ENCODE measurements around the gene VDR. TPM values are rescaled to one million over a fixed set of nuclear protein-coding genes. Genes with fewer than 3 reads are reported as not detected.

VDR gene
- total RNA-seq, 1 experiment from 2014 or later, result not detected

- Histone ChIP-seq H3K79me2 (ENCODE audit: low read length) (no peaks in the 10 kb centered on the region), H3K9me3 (ENCODE audit: low read length) (no peaks in the 10 kb centered on the region), H3K9ac (ENCODE audit: low read length) (no peak overlapping the region), H3K27ac (ENCODE audit: low read length) (no peak overlapping the region), H4K20me1 (ENCODE audit: insufficient read depth, low read depth, low read length) (no peaks in the 10 kb centered on the region), H3K4me1 (ENCODE audit: low read length) (peaks cover 5% of the 10 kb centered on the region), H3K27me3 (ENCODE audit: low read length) (no peaks in the 10 kb centered on the region; the same call in 1 of the 2 replicates), H3K4me2 (ENCODE audit: low read depth, low read length, poor library complexity, severe bottlenecking) (no peak overlapping the region), H3K36me3 (ENCODE audit: insufficient read depth, low read length) (no peaks in the 10 kb centered on the region), H3K9me2 (replicated peaks; ENCODE audit: insufficient read depth, low read length) (no peaks in the 10 kb centered on the region), H3K4me3 (ENCODE audit: low read length) (no peak overlapping the region), H2AFZ (ENCODE audit: low read length) (no peak overlapping the region)
- DNase-seq, result no peak
Observed at GRCh38 chr12:47944685-47945340, 40.0 kb upstream of the VDR start.

GRCh38 chr12:47943623-47944340 is 39.0 kb upstream of the VDR start:
- Histone ChIP-seq H3K9me3 (ENCODE audit: low read length) (no peaks in the 10 kb centered on the region), H3K4me3 (ENCODE audit: low read length) (no peak overlapping the region), H3K4me2 (ENCODE audit: low read depth, low read length, poor library complexity, severe bottlenecking) (no peak overlapping the region), H3K9ac (ENCODE audit: low read length) (no peak overlapping the region), H3K9me2 (replicated peaks; ENCODE audit: insufficient read depth, low read length) (no peaks in the 10 kb centered on the region), H4K20me1 (ENCODE audit: insufficient read depth, low read depth, low read length) (no peaks in the 10 kb centered on the region), H3K27me3 (ENCODE audit: low read length) (no peaks in the 10 kb centered on the region; the same call in 1 of the 2 replicates), H3K27ac (ENCODE audit: low read length) (no peak overlapping the region), H3K79me2 (ENCODE audit: low read length) (no peaks in the 10 kb centered on the region), H3K36me3 (ENCODE audit: insufficient read depth, low read length) (no peaks in the 10 kb centered on the region), H3K4me1 (ENCODE audit: low read length) (peaks cover 5% of the 10 kb centered on the region), H2AFZ (ENCODE audit: low read length) (no peak overlapping the region)
- no peak for DNase-seq

- no peaks in the 10 kb centered on the region; the same call in 1 of the 2 replicates for H3K27me3 ChIP-seq (ENCODE audit: low read length)
- no peak overlapping the region for H3K27ac ChIP-seq (ENCODE audit: low read length)
- DNase-seq, result no peak
- no peak overlapping the region for H3K9ac ChIP-seq (ENCODE audit: low read length)
- no peaks in the 10 kb centered on the region for H3K9me3 ChIP-seq (ENCODE audit: low read length)
- H3K9me2 ChIP-seq (replicated peaks; ENCODE audit: insufficient read depth, low read length), result no peaks in the 10 kb centered on the region
- H3K4me2 ChIP-seq (ENCODE audit: low read depth, low read length, poor library complexity, severe bottlenecking), result no peak overlapping the region
- no peaks in the 10 kb centered on the region for H4K20me1 ChIP-seq (ENCODE audit: insufficient read depth, low read depth, low read length)
- H3K4me3 ChIP-seq (ENCODE audit: low read length), result no peak overlapping the region
- H3K79me2 ChIP-seq (ENCODE audit: low read length), result no peaks in the 10 kb centered on the region
- H2AFZ ChIP-seq (ENCODE audit: low read length), result no peak overlapping the region
- H3K4me1 ChIP-seq (ENCODE audit: low read length), result peaks cover 5% of the 10 kb centered on the region
- no peaks in the 10 kb centered on the region for H3K36me3 ChIP-seq (ENCODE audit: insufficient read depth, low read length)
Observed at GRCh38 chr12:47942614-47943225, 37.9 kb upstream of the VDR start.

- no peak overlapping the region for H3K27ac ChIP-seq (ENCODE audit: low read length)
- H4K20me1 ChIP-seq (ENCODE audit: insufficient read depth, low read depth, low read length), result no peaks in the 10 kb centered on the region
- no peak overlapping the region for H3K9ac ChIP-seq (ENCODE audit: low read length)
- peak; percentile 54 for DNase-seq
- H3K36me3 ChIP-seq (ENCODE audit: insufficient read depth, low read length), result no peaks in the 10 kb centered on the region
- no peaks in the 10 kb centered on the region; the same call in 1 of the 2 replicates for H3K27me3 ChIP-seq (ENCODE audit: low read length)
- no peaks in the 10 kb centered on the region for H3K79me2 ChIP-seq (ENCODE audit: low read length)
- peak overlapping the region; percentile 15; the same call in 1 of the 2 replicates for H3K4me3 ChIP-seq (ENCODE audit: low read length)
- H3K4me1 ChIP-seq (ENCODE audit: low read length), result peaks cover 5% of the 10 kb centered on the region
- no peak overlapping the region for H2AFZ ChIP-seq (ENCODE audit: low read length)
- no peaks in the 10 kb centered on the region for H3K9me2 ChIP-seq (replicated peaks; ENCODE audit: insufficient read depth, low read length)
- H3K9me3 ChIP-seq (ENCODE audit: low read length), result no peaks in the 10 kb centered on the region
- peak overlapping the region; percentile 23 for H3K4me2 ChIP-seq (ENCODE audit: low read depth, low read length, poor library complexity, severe bottlenecking)
Observed at GRCh38 chr12:47941871-47942613, 37.2 kb upstream of the VDR start.

GRCh38 chr12:47941475-47941780 is 36.6 kb upstream of the VDR start:
- peaks cover 5% of the 10 kb centered on the region for H3K4me1 ChIP-seq (ENCODE audit: low read length)
- DNase-seq, result no peak
- H3K36me3 ChIP-seq (ENCODE audit: insufficient read depth, low read length), result no peaks in the 10 kb centered on the region
- no peak overlapping the region for H2AFZ ChIP-seq (ENCODE audit: low read length)
- H3K79me2 ChIP-seq (ENCODE audit: low read length), result no peaks in the 10 kb centered on the region
- H3K9me3 ChIP-seq (ENCODE audit: low read length), result no peaks in the 10 kb centered on the region
- no peaks in the 10 kb centered on the region for H3K9me2 ChIP-seq (replicated peaks; ENCODE audit: insufficient read depth, low read length)
- H3K9ac ChIP-seq (ENCODE audit: low read length), result no peak overlapping the region
- no peaks in the 10 kb centered on the region; the same call in 1 of the 2 replicates for H3K27me3 ChIP-seq (ENCODE audit: low read length)
- no peaks in the 10 kb centered on the region for H4K20me1 ChIP-seq (ENCODE audit: insufficient read depth, low read depth, low read length)
- H3K4me2 ChIP-seq (ENCODE audit: low read depth, low read length, poor library complexity, severe bottlenecking), result no peak overlapping the region
- H3K4me3 ChIP-seq (ENCODE audit: low read length), result no peak overlapping the region
- H3K27ac ChIP-seq (ENCODE audit: low read length), result no peak overlapping the region

GRCh38 chr12:47940773-47941474 is 36.1 kb upstream of the VDR start:
- no peaks in the 10 kb centered on the region for H4K20me1 ChIP-seq (ENCODE audit: insufficient read depth, low read depth, low read length)
- no peaks in the 10 kb centered on the region; the same call in 1 of the 2 replicates for H3K27me3 ChIP-seq (ENCODE audit: low read length)
- H3K27ac ChIP-seq (ENCODE audit: low read length), result no peak overlapping the region
- DNase-seq, result no peak
- H3K4me3 ChIP-seq (ENCODE audit: low read length), result no peak overlapping the region
- no peaks in the 10 kb centered on the region for H3K36me3 ChIP-seq (ENCODE audit: insufficient read depth, low read length)
- H3K9me2 ChIP-seq (replicated peaks; ENCODE audit: insufficient read depth, low read length), result no peaks in the 10 kb centered on the region
- peaks cover 5% of the 10 kb centered on the region for H3K4me1 ChIP-seq (ENCODE audit: low read length)
- no peak overlapping the region for H3K4me2 ChIP-seq (ENCODE audit: low read depth, low read length, poor library complexity, severe bottlenecking)
- no peak overlapping the region for H3K9ac ChIP-seq (ENCODE audit: low read length)
- H3K9me3 ChIP-seq (ENCODE audit: low read length), result no peaks in the 10 kb centered on the region
- no peaks in the 10 kb centered on the region for H3K79me2 ChIP-seq (ENCODE audit: low read length)
- H2AFZ ChIP-seq (ENCODE audit: low read length), result no peak overlapping the region

- no peaks in the 10 kb centered on the region for H4K20me1 ChIP-seq (ENCODE audit: insufficient read depth, low read depth, low read length)
- no peaks in the 10 kb centered on the region for H3K9me3 ChIP-seq (ENCODE audit: low read length)
- no peaks in the 10 kb centered on the region for H3K79me2 ChIP-seq (ENCODE audit: low read length)
- H3K27ac ChIP-seq (ENCODE audit: low read length), result no peak overlapping the region
- DNase-seq, result no peak
- H2AFZ ChIP-seq (ENCODE audit: low read length), result no peak overlapping the region
- no peaks in the 10 kb centered on the region for H3K9me2 ChIP-seq (replicated peaks; ENCODE audit: insufficient read depth, low read length)
- H3K9ac ChIP-seq (ENCODE audit: low read length), result no peak overlapping the region
- H3K36me3 ChIP-seq (ENCODE audit: insufficient read depth, low read length), result no peaks in the 10 kb centered on the region
- no peaks in the 10 kb centered on the region; the same call in 1 of the 2 replicates for H3K27me3 ChIP-seq (ENCODE audit: low read length)
- no peak overlapping the region for H3K4me2 ChIP-seq (ENCODE audit: low read depth, low read length, poor library complexity, severe bottlenecking)
- no peak overlapping the region for H3K4me3 ChIP-seq (ENCODE audit: low read length)
- H3K4me1 ChIP-seq (ENCODE audit: low read length), result peaks cover 5% of the 10 kb centered on the region
Observed at GRCh38 chr12:47939009-47939601, 34.3 kb upstream of the VDR start.

Measured in Karpas-422 (cell line).